Upper lobe of left lung (tissue), 4 donors: ENCODE measurements around the gene SCYGR8.

Experiments
- POLR2A ChIP-seq, 4 donors: fragments of 450-650 bp; IDR thresholded peaks; one replicate each; pipeline ENCODE4 v1.5.1; 2016 to 2017; ENCODE audit warnings: antibody characterized with exemption in 4 of 4, mild to moderate bottlenecking in 2 of 4
- POLR2AphosphoS5 ChIP-seq, 2 donors: sonication (generic); formaldehyde crosslinking; IDR thresholded peaks; one replicate each; pipeline ENCODE4 v1.5.1; 2017; ENCODE audit warnings: antibody characterized with exemption in 2 of 2
- TF ChIP-seq, protein P1 (sequence below), 6 experiments: fragments of 450-650 bp in 4 of 6; fragments of 200-600 bp in 2 of 6; sonication (generic) in 2 of 6; IDR thresholded peaks; one replicate each; pipeline ENCODE4 v1.5.1; 2016 to 2019; ENCODE audit warnings: antibody characterized with exemption in 6 of 6

DNA sequence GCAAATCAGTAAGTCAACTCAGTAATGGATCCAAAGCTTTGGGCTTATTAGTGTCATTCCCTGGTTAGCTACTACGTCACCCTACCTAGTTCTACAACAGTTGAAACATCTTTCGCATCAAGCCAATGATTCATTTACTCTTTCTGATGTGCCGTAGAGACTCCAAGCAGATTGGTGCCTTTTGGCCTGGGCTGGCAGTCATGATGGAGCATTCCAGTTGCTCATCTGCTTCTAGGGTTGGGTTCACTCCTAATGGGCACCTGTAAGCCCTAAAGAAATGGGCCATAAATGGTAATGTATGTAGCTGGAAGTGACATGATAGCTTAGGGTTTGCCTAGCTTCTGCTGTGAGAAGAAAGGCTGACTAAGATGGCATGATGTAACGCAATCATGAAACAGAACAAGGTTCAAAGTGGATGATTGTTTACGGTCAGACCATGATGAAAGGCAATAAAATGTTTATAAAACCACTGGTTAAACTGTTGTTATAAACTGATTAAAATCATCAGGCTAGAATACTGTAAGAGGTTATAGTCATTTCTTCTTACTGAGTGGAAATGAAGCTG, 47.5 kb downstream of the SCYGR8 start:
- TF ChIP-seq, protein P1, sequence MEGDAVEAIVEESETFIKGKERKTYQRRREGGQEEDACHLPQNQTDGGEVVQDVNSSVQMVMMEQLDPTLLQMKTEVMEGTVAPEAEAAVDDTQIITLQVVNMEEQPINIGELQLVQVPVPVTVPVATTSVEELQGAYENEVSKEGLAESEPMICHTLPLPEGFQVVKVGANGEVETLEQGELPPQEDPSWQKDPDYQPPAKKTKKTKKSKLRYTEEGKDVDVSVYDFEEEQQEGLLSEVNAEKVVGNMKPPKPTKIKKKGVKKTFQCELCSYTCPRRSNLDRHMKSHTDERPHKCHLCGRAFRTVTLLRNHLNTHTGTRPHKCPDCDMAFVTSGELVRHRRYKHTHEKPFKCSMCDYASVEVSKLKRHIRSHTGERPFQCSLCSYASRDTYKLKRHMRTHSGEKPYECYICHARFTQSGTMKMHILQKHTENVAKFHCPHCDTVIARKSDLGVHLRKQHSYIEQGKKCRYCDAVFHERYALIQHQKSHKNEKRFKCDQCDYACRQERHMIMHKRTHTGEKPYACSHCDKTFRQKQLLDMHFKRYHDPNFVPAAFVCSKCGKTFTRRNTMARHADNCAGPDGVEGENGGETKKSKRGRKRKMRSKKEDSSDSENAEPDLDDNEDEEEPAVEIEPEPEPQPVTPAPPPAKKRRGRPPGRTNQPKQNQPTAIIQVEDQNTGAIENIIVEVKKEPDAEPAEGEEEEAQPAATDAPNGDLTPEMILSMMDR (IDR thresholded peaks at IDR 0.05), result no peak
- TF ChIP-seq POLR2AphosphoS5 (IDR thresholded peaks at IDR 0.05) (no peak), POLR2A (IDR thresholded peaks at IDR 0.05) (no peak)
